Hematopoietic multipotent progenitor cell (in vitro differentiated cells): ENCODE results near the gene TRAK2. TPM values are rescaled to one million over a fixed set of nuclear protein-coding genes. Genes with fewer than 3 reads are reported as not detected.

Source experiments
- small RNA-seq: library from RNA; depleted of rRNA; stranded (forward); fragments of <200 nt; gene quantifications from one replicate; pipeline ENCODE3, GENCODE V24; 2012
- total RNA-seq: library from RNA; depleted of rRNA; stranded (reverse); fragments of >200 nt; gene quantifications from one replicate; pipeline ENCODE4 v1.2.3, GENCODE V29; 2012

Gene TRAK2
- total RNA-seq, 1 donor, result 11.8 TPM

Small RNA genes within 50 kb of the gene (small RNA-seq; reads per million reads assigned to genes)
- gene RF00019, result not detected

Other genes with a start within 250 kb of the TRAK2 start
- 35.0 TPM for gene CASP8, start 190.9 kb downstream of the TRAK2 start, total RNA-seq
- 0.27 TPM for gene FLACC1, start 94.1 kb downstream of the TRAK2 start, total RNA-seq
- 17.8 TPM for gene STRADB, start 282 bp upstream of the TRAK2 start, total RNA-seq
- gene TMEM237, start 192.0 kb upstream of the TRAK2 start, total RNA-seq, result 8.6 TPM
- under 0.01 TPM for gene MPP4, start 247.2 kb upstream of the TRAK2 start, total RNA-seq